Renal pelvis (tissue), 4 donors: ENCODE data around the gene CNNM3. TPM values are rescaled to one million over a fixed set of nuclear protein-coding genes. Genes with fewer than 3 reads are reported as not detected.

ENCODE experiments used
- DNase-seq: peaks from one replicate; pipeline ENCODE4 v3.0.0-alpha.2; 2013
- polyA plus RNA-seq, 3 donors: library from polyadenylated mRNA; unstranded; fragments of 120-200 nt; gene quantifications; one replicate each; pipeline ENCODE4 v1.2.1, GENCODE V29; 2013; ENCODE audit not compliant: insufficient read length in 3 of 3

CNNM3 gene
- polyA plus RNA-seq, 3 donors, result 33.7 to 44.2 (median 40.6) TPM

DNA sequence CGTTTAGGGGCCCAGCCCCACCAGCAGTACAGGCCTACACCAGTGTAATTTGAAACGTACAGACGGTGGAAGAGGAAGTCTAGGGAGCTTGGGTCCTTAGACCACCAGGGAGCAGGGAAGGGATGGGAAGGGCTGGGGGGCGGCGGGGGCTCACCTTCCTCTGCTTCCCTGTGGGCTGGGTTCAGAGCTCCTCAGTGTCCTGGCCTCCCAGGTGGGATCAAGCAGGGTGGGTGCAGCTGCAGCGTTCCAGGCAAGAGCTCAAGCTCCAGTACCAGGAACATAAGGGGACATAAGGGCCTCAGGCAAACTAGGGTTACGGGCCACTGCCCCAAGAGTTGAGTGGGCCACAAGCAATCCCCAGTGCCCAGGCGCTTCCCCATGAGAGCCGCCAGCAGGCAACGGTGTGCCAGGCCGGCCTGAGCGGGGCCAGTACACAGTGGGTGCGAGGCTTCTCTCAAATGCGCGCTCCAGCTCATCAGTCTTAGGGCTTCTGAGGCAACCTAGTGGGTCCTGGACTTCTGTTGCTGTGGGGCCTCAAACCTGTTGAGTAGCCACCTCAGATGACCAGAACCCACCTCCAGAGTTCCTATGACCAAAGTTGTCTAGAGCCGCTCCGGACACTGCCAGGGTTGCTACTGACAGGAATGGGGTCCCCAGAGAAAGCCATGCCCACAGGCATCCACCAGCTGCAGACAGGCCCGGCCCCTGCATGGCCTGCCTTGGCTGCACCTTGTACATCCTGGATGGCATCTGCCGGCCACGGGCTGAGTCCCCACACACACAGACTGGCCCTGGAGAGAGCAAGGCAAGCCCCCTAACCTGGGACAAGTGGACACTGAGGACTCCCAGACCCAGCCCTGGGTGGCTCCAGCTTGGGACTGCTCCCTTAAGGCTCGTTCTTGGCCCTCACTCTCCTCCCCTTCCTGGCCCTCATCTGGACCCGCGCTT is 22.6 kb downstream of the CNNM3 start:
- no peak for DNase-seq

DNA sequence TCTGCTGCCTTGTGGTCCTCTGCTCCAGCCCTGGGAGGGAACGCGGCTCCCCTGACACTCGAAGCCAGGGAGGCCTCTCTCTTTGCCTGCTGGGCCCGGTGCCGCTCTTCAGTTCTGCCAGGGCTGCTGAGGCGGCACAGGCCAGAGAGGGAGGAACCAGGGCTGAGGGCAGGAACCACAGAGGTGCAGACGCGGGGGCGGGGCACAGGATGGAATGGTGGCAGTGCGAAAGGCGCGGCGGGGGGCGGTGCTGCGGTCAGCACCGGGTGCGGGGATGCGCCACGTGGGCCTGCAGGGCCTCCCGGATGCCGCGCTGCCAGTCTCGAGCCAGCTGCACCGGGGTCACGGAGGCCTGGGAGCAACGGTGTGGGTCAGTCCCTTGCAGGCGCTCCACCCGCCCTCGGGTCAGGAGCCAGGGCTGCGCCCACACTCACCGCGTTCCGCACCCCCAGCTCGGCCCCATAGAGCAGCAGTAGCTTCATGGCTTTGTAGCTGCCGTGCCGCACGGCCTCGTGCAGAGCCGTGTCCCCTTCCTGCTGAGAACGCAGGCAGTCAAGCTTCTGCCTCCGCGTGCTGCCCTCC is 23.3 kb downstream of the CNNM3 start:
- peak; percentile 68 for DNase-seq

DNA sequence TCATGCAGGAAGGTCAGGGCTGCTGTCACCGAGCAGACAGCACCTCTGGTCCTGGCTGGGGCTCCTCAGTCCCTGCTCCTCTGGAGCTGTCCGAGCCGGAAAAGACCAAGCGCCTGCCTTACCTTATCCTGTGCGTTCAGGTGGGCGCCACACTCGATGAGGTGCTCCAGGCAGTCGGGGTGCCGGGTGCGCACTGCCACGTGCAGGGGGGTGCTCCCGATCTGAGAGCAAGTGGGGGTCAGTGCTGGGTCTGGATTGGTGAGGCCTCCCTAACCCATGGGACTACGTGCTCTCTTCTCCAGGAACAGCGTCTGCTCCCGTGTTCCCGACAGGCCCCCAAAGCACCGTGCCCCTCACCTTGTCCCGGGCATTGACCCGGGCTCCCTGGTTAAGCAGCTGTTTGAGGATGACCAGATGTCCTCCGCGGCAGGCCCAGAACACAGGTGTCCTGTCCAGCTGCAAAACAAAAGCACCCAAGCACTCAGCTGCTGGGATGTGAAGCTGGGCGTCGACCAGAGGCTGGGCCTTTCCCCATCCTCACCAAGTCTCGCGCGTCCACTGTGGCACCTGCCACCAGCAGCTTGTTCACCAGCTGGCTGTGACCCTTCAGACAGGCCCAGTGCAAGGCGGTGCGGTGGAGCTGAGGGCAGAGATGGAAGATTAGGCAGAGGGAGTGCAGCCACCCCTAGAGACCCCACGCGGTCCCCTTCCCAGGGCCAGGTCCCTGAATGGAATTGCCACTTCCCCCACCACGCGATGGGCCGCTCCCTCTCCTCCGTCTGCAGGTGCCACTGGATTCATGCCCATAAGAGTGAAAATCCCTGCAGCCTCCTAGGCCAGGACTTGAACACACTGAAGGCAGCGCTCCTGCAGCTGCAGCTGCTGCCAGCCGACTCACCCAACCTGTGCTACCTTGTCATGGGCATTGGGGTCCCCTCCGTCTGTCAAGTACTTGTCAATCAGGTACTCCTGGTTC is 24.1 kb downstream of the CNNM3 start:
- no peak for DNase-seq

DNA sequence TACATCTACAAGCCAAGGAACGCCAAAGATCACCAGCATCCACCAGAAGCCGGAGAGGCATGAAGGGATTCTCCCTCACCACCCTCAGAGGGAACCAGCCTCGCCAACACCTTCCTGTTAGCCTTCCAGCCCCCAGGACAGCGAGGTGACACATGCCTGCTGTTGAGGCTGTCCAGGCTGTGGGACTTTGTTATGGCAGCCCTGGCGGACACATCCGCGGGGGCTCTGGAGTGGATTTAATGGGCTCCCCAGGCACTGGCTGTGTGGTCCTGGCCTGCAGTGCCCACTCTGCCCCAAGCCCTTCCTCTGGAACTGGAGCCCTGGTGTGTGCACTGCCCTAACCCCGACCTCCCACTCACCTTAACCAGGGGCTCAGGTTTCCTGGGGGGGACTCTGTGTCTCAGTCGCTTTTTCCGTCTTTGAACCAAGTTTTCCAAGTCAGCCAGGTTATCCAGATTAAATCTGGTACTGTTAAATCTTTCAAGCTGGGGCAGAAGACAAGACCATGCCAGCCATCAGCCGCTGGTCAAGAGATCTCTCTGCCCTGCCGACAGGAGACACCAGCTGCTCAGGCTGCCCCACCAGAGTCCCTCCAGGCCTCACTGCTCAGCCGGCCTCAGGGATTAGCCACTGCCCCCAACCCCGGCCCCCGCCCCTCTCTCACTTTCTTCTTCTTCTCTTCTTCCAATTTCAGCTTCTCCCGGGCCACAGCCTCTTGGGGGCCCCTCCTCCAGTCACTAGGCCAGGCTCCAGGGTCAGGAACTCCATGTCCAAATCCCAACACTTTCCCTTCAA is 25.8 kb downstream of the CNNM3 start:
- no peak for DNase-seq

DNA sequence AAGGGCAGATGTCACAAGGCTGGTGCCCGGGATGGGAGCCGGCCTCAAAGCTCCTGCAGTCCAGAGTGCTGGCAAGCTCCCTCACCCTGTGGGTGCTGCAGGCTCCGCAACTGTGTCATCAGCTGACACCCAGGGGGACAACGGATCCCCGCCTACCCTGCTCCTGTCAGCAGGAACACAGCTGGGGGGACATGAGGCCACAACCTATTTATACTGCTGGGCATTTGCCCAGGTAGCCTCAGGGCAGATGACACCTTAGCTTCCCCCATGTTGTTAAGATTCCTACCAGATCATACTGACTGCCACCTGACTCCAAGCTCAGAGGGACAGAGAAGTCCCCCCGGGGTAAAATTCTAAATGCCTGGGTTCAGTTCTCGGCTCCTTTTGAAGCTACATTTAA is 26.5 kb downstream of the CNNM3 start:
- no peak for DNase-seq

DNA sequence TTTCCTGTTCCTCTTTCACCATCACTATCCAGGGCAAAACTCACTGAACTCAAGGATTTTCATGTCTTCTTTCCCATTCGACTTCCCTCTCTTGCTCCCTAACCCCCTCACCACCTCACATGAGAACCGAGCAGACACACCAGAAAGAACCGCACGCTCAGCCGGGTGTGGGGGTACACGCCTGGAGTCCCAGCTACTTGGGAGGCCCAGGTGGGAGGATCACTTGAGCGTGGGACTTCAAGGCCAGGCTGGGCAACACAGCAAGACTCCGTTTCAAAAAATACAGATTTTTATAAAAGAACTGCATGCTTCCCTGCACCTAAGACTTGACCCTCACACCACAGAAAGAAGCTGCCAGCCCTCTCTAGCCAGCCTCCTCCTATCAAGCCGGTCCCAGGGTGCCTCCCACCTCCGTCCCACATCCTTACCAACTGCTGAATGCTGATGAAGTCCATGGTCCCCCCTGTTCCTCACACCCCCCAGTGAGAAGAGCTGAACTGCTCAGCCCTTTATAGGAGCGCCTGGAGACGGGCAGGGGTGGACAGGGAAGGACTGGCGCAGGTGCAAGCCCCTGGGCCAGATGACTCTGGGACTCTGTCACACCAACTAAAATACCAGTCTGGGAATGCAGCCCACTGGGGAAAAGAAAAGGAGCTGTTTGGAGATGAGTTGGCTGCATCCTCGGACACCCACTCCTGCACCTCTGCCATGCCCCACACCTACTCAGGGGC is 27.6 kb downstream of the CNNM3 start, which contains the start of gene ANKRD23:
Gene ANKRD23, minus strand, starts transcription at position 484 of the 731 bp plus-strand sequence. Its CDS starts 29 bp downstream, at position 455.
- no peak for DNase-seq

DNA sequence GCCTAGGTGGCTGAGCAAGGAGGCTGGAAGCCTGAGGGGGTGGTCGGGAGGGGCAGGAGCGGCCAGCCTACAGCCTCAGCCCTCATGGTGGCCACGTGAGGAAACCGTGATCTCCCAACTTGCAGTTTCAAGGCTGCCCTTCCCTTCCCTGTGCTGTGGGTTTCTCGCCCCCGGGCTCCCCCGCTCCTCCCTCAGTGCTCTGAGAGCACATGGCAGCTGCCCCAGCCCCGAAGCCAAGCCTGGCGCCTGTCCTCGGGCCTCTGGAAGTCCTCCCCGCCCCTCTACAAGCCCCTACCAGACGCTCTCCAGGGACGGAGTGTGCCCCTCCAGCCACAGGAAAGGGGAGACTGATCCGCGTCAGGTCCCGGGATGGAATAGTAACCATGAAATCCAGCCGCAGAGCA is 28.3 kb downstream of the CNNM3 start:
- DNase-seq, result no peak

DNA sequence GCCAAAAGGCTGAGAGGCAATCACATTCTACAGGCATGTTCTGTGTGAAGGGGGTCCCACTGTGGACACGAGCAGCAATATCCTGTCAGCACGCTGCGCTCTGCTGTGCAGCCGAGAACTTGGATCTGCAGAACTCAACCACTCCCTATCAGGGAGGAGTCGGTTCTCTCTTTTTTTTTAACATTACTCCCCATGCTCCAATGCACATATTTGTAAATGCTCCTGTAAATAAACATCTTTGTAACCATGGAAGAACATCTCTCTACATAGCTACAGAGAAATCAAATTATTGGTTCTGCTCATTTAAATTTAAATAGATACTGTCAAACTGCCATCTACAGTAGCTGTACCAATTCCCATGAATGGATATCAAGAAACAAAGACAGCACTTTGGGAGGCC is 30.8 kb downstream of the CNNM3 start:
- DNase-seq, result no peak

DNA sequence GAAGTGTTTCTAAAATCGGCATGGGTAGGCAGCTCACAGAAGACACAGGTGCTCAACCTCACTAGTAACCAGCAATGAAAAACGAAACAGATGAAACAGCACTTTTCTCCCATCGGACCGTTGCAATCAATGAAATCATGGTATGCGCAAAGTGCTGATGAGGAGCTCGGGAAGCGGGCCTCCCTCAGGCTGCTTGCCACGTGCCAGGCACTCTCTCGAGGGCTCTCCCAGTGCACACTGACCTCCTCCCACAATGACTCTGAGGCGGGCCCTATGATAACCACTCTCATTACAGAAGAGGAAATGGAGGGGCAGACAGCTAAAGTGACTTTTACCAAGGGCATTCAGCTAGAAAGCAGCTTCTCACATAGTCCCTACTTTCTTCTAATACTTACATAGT is 31.5 kb downstream of the CNNM3 start:
- DNase-seq, result no peak

DNA sequence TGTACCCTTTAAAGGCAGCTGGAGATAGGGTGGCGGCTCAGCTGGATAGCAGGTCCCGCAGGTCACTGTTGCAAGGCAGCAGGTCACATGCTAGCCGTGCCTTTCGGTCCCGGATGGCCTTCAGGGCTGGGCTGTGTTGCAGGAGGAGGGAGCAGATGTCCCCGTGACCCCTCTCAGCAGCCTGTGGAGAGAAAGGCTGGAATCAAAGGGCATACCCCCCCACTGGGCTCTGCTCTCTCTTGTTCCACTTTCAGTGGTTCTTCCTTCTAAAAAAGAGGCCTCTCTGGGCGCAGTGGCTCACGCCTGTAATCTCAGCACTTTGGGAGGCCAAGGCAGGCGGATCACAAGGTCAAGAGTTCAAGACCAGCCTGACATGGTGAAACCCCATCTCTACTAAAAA is 32.2 kb downstream of the CNNM3 start:
- DNase-seq, result no peak

DNA sequence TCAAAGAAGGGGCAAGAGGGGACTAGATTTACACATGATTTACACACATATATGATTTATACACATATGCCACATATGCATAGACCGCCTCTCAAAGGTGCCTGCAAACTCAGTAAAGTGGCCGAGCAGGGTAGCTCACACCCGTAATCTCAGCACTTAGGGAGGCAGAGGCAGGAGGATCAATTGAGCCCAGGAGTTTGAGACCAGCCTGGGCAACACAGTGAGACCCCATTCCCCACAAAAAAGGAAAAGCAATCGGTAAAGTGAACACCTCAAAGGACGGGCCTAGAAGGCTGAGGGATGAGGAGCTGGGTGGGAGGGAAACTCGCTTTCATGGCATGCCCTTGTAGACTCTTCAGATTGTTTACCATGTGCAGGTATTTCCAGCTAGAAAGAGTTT is 36.6 kb downstream of the CNNM3 start:
- no peak for DNase-seq

DNA sequence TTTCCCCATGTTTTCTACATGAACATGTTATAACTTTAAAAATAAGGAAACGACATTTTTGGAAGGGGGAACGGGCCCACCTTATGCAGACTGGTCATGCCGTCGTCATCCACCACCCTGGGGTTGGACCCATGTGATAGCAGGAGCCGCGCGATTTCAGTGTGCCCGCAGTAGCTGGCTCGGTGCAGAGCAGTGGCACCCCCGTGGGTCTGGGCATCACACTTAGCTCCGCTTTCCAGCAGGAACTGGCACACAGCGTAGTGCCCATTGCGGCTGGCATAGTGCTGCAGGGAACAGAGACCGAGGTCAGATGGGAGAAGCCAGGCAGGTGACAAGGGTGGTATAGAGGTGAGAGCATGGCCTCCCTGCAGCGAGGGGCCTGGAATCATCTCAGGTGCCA is 37.3 kb downstream of the CNNM3 start:
- no peak for DNase-seq

DNA sequence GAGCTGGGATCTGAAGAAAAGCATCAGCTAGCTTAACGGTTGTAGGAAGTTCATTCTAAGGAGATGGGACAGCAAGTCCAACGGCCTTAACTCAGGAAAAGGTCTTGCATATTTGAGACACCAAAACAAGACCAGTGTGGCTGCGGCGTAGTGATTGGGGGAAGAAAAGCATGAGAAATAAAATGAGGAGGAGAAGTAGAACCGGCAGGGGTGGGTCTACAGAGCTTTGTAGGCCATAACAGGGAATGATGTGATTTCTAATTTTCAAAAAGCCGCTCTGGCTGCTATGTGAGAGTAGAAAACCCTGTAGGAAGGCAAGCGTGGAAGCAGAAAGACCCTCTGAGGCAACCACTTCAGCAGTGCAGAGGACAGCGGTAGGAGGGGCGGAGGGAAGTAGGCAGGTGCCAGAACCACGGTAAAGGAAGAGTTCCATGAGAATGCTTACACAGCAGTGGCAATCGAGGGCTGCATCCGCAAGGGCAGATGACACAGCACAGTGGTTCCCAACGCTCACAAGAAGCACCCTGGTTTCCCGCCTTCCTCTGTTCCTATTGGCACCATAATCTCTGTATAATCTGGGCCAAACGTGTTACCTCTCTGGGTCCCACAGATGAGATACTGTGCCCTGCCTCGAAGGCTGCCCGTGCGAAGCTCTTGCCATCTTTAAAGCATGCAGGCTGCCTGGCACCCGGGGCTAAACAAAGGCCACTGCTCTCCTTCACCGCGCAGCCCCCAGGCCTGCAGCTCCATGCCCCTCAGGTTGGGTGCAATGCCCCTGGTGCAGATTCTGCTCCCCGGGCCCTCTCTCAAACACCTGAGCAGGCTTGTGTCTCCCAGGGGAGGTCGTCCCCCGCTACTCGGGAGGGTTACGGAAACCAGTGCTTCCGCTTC is 41.0 kb downstream of the CNNM3 start:
- DNase-seq, result no peak

DNA sequence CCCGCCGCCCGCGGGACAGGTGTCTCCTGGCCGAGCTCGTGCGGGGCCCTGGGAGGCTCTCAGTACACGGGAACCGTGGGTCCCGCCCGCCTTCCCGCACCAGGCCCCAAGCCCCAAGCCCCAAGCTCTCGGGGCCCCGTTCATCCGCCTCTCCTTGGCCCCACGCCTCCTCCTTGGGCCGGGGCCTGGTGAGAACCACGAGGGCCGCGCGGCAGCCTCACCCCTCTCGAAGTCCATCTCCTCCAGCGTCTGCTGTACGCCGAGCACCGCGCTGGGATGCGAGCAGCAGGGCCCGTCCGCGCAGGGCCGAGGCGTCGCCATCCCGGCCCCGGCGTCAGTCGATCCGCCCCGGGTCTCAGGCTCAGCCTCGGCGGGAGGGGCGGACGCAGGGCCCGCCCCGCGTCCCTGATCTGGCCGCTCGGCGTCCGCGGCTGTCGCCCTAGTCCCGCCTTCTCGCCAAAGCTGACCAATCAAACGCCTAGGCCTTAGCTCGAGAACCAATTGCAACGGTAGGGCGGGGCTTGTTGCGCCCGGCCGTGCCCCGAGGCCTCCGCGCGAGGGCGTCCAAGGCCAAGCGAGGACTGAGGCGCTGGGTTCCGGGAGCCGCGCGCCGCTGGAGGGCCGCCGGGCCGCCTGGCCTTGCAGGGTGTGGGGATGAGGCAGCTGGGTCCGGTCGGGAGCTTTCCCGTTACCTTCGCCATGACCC is 41.8 kb downstream of the CNNM3 start, which contains the start of gene ANKRD39:
Gene ANKRD39, minus strand, starts transcription at position 350 of the 706 bp plus-strand sequence. Its CDS starts 29 bp downstream, at position 321.
- peak; percentile 98 for DNase-seq

DNA sequence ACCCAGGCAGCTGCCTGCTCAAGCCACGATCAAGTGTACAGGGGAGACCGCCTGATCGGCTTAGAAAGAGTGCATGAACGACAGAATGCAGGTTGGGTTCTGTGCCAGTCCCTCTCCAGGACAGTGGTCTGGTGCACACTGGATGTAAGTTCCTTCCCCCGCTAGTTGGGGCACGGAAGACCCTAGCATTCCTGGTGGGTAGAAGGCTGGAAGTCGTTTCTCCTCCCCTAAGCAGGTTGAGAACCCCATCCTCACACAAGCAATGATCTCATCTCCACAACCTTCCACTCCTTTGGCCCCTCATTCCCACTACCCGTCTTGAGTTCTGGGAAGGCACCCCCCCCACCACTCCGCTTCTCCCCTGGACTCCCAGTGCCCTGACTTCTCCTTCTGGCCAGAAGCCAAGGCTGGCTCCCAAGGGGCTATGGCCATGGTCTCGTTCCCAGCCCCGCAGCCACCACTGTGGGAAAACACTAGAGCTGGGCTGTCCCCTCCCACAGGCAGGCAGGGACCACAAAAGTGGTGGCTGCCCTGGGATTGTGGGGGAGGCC is 43.1 kb downstream of the CNNM3 start:
- no peak for DNase-seq

DNA sequence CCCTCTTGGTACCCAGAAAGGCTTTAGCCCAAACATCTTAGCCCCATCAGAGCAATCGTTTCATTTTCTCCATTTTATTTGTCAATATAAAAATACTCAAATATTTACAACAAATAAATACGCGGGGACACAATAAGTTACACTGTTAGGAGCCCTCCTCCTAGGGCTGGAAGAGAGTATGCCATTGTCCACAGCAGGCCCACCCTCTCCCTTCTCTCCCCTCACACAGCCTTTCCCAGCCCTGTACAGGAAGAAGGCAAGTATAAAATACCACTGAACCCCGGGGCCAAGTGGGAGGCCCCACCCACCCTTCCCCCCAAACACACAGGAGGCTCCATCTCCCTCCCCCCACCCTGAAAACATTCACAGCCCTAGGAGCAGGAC is 43.6 kb downstream of the CNNM3 start:
- DNase-seq, result no peak

DNA sequence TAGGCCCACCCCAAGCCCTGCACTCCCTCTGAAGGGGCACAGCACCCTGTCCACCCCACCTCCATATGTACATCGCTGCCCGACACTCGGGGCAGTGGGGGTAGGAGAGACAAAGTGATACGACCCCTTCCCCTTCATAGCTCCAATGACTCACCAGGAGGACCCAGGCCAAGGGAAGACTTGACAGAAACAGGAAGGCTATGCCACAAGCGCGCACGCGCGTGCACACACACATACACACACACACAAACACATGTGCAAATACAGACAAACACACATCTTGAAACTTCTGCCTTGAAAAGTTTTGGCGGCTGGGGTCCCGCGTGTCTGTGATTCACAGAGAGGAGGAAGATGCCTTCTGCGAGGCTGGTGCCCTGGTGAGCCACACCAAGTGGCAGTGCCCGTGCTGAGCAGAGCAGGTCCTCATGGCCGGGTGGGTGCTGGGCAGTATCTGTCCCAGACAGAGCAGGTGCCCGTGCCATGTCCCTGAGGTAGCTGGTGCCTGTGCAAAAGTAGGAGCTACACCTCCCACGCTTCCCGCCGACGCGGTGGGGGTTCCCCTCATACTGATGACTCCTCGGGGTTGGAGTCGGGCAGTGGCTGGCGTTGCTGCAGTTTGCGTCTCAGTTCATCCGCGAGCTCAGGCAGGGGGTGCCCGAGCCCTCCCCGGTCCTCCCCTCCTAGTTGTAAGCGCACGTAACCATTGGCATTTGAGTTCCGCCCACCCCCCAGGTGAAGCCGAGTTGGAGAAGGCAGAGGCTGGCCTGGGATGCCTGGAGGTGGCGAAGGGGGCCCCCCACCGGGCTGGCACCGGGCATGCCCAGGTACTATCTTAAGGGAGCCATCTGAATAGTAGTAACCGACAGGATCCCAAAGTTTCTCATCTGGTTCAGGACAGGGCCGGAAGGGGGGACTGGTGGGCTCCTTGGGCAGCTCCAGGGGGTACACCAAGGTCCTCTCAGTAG is 44.3 kb downstream of the CNNM3 start:
- DNase-seq, result no peak
